ENCODE measurements around the gene PMPCA.

The PMPCA gene

DNA sequence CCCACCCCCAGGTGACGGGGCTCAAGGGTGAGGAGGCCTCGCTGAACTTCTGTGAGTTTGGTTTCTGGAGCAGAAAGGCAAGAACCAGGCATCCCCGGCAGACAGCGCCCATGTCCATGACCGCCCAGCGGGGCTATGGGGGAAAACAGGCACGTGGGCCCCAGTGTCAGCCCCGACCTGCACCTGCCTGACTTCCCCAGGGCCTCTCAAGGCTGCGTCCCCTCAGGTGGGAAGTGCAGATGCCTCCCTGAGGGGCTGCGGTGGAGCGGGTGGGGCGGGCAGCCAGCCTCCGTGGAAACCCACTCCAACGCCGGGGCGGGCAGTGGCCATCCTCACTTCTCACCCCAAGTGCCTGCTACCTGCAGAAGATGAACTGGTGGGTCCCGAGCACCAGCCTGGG lies 30.1 kb upstream of the PMPCA start:
- DNase-seq (ENCODE audit: extremely low read depth, low read depth): no peak
- TF ChIP-seq, protein P1, sequence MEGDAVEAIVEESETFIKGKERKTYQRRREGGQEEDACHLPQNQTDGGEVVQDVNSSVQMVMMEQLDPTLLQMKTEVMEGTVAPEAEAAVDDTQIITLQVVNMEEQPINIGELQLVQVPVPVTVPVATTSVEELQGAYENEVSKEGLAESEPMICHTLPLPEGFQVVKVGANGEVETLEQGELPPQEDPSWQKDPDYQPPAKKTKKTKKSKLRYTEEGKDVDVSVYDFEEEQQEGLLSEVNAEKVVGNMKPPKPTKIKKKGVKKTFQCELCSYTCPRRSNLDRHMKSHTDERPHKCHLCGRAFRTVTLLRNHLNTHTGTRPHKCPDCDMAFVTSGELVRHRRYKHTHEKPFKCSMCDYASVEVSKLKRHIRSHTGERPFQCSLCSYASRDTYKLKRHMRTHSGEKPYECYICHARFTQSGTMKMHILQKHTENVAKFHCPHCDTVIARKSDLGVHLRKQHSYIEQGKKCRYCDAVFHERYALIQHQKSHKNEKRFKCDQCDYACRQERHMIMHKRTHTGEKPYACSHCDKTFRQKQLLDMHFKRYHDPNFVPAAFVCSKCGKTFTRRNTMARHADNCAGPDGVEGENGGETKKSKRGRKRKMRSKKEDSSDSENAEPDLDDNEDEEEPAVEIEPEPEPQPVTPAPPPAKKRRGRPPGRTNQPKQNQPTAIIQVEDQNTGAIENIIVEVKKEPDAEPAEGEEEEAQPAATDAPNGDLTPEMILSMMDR (IDR thresholded peaks at IDR 0.05; ENCODE audit: low read depth, low read length): no peak

DNA sequence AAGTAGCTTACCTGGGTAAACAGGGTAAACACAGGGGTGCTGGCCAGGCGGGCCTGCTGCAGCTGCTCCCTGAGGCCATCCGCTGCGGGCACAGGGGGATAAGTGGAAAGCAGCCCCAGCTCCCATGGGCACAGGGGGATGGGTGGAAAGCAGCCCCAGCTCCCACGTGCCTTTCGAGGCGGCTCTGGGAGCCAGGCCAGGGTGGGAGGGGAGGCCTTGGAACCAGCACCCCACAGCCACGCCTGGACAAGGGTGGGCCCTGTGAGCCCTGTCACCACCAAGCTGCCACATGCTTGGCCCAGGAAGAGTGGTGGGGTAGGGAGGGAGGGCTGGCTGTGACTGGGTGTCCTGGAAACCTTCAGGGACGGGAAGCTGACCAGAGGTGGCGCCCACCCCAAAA lies 29.1 kb upstream of the PMPCA start:
- TF ChIP-seq, protein P1 (IDR thresholded peaks at IDR 0.05; ENCODE audit: low read depth, low read length): no peak
- no peak for DNase-seq (ENCODE audit: extremely low read depth, low read depth)

DNA sequence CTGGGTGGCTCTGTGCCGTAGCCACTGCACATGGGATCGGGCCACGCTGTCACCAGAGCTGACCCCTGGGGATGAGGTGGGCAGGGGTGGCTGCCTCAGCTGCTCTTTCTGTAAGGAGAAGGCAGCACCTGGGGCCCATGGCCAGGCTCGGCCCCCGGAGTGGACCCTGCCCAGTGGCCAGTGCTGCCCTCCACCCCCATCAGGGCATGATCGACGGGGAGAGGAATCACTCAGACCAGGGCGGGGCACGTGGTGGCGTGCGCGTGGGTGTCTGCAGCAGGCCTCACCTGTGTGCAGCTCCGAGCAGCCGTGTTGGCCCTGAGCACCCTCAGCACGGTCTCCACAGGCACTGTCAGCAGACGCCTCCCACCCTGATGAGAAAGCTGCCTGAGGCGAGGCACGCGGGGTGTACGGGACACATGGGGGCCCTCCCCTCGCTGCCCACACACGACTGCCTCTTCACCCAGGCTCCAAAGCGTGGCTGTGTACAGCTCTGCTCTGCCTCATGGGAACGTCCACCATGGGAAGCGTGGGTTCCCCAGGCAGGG lies 28.4 kb upstream of the PMPCA start:
- TF ChIP-seq, protein P1 (IDR thresholded peaks at IDR 0.05; ENCODE audit: low read depth, low read length): no peak
- DNase-seq (ENCODE audit: extremely low read depth, low read depth): no peak

DNA sequence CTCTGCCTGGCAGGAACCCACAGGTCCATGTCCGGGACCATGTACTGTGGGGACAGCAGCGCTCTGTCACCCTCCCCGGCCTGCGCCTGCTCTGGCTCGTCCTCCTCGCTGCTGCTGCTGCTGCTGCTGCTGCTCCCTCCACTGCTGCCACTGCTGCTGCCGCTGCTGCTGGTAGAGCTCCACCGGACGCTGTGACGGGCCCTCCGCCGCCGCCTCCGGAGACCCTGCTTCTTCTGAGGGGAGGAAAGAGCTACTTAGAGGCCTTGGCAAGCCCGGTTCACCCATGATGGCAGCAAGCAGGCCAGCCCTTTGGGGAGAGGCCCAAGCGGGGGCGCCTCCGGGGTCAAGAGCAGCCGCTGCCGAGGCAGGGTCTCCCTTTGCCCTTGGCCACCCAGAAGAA lies 27.0 kb upstream of the PMPCA start:
- DNase-seq (ENCODE audit: extremely low read depth, low read depth): no peak
- TF ChIP-seq, protein P1 (IDR thresholded peaks at IDR 0.05; ENCODE audit: low read depth, low read length): no peak

DNA sequence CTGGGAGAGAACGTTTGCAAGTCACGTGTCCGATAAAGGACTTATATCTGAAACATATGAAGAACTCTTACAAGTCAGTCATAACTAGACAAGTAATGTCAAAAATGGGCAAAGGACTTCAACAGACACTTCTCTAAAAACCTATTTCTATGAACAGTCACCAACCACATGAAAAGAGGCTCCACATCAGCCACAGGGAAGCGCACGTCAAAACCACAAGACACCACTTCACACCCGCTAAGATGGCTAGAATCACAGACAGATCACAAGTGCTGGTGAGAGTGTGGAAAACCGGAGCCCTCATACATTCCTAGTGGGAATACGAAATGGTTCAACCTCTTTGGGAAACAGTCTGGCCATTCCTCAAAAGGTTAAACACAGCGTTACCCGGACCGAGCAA lies 25.4 kb upstream of the PMPCA start:
- DNase-seq (ENCODE audit: extremely low read depth, low read depth): no peak
- TF ChIP-seq, protein P1 (IDR thresholded peaks at IDR 0.05; ENCODE audit: low read depth, low read length): no peak

DNA sequence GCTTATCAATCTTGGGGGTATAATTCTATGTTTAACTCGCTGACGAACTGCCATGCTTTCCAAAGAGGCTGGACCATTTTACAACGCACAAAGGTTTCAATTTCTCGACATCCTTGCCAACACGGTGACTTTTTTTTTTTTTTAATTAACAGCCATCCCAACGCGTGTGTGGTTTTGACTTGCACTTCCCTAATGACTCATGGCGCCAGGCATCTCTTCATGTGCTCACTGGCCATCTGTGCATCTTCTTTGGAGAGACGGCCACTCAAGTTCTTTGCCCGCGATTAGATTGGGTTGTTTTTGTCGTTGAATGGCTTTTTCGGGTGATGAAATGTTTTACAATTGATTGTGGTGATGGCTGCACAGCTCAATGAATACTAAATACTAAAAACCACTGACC lies 24.4 kb upstream of the PMPCA start:
- TF ChIP-seq, protein P1 (IDR thresholded peaks at IDR 0.05; ENCODE audit: low read depth, low read length): no peak
- DNase-seq (ENCODE audit: extremely low read depth, low read depth): no peak

DNA sequence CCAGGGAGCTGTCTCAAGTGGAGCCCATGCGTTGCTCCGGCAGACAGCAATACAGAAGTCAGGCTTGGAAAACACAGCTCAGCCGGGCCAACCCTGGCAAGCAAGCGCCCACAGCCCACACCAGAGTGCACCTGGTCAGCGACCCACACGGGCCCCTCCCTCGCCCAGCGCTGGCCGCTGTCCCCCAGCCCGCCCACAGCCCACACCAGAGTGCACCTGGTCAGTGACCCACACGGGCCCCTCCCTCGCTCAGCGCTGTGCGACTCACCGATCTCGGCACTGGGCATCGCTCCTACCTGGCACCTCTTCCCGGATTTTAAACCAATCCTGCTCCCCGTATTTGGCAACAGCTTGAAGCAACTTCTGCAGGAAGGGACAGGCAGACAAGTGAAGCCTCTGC lies 23.2 kb upstream of the PMPCA start:
- DNase-seq (ENCODE audit: extremely low read depth, low read depth): no peak
- TF ChIP-seq, protein P1 (IDR thresholded peaks at IDR 0.05; ENCODE audit: low read depth, low read length): no peak
